HepG2 (cell line): ENCODE results near the gene LRGUK. TPM values are rescaled to one million over a fixed set of nuclear protein-coding genes. Genes with fewer than 3 reads are reported as not detected.

Source experiments
- ATAC-seq: fragments of 200-7000 bp; cut with Tn5 transposase; 3 replicates; pipeline ENCODE4 v1.9.1; 2020; ENCODE audit warnings: mild to moderate bottlenecking, moderate library complexity
- BruUV-seq: library from RNA; stranded (reverse); fragments of 400-500 nt; replicated peaks from 2 replicates; lab custom pipeline; 2021; lab: Mats Ljungman, UMichigan
- CTCF ChIA-PET: fragments of 300-600 bp; formaldehyde crosslinking; extraction: SDS; loops from one replicate; lab custom pipeline; 2021; ENCODE audit warnings: low total read pairs, inconsistent platforms, low intra/inter-chr PET ratio; lab: Yijun Ruan, JAX
- POLR2A ChIA-PET: fragments of 350-600 bp; sonication (Branson Sonifier 250); formaldehyde crosslinking; loops from one replicate; lab custom pipeline; 2020; ENCODE audit warnings: antibody characterized with exemption, inconsistent platforms; lab: Yijun Ruan, JAX
- DNase-seq: peaks from one replicate; pipeline ENCODE4 v3.0.0-alpha.2; 2015; ENCODE audit warnings: low spot score
- FAIRE-seq: peaks from 3 replicates; lab custom pipeline; 2011; peaks lifted over from hg19 to GRCh38; lab: Jason Lieb, UNC
- H2AFZ ChIP-seq: one replicate; pipeline ENCODE4 v1.6.1; 2011; ENCODE audit warnings: low read length, inconsistent platforms
- H3K27ac ChIP-seq: fragments of 300-600 bp; 3 replicates; pipeline ENCODE4 v1.8.0; 2011; ENCODE audit warnings: mixed run types, mild to moderate bottlenecking, mixed read lengths, low read length, inconsistent platforms; ENCODE audit not compliant: insufficient read depth; ENCODE audit errors: extremely low read length
- H3K27me3 ChIP-seq, 2 experiments: fragments of 200-600 bp in 1 of 2; 2 replicates in 1 of 2; 3 replicates in 1 of 2; pipeline versions ENCODE4 v1.6.0 to v1.8.0; 2011; ENCODE audit warnings: low read length in 2 of 2, mild to moderate bottlenecking in 2 of 2, moderate library complexity in 2 of 2, inconsistent platforms in 1 of 2; ENCODE audit not compliant: insufficient read depth in 2 of 2, control insufficient read depth in 1 of 2
- H3K36me3 ChIP-seq, 2 experiments: fragments of 200-600 bp in 1 of 2; replicated peaks in 1 of 2; 2 replicates in 1 of 2; 3 replicates in 1 of 2; pipeline versions ENCODE4 v1.5.1 to v1.8.0; 2011; ENCODE audit warnings: low read length in 2 of 2, inconsistent platforms in 1 of 2; ENCODE audit not compliant: insufficient read depth in 2 of 2, control insufficient read depth in 1 of 2
- H3K4me1 ChIP-seq: 2 replicates; pipeline ENCODE4 v1.5.1; 2012; ENCODE audit warnings: low read length, inconsistent platforms; ENCODE audit not compliant: insufficient read depth
- H3K4me2 ChIP-seq: 2 replicates; pipeline ENCODE4 v1.6.0; 2011; ENCODE audit warnings: low read depth, low read length, inconsistent platforms
- H3K4me3 ChIP-seq, 3 experiments: fragments of 200-600 bp in 1 of 3; sonication (generic), shearing (Covaris generic) in 1 of 3; replicated peaks in 1 of 3; 2 replicates each; pipeline ENCODE4 v1.5.1; 2011 to 2016; ENCODE audit warnings: low read length in 3 of 3, inconsistent platforms in 2 of 3, low read depth in 2 of 3, mild to moderate bottlenecking in 2 of 3, control low read depth in 1 of 3, mixed read lengths in 1 of 3; ENCODE audit not compliant: insufficient read depth in 1 of 3
- H3K79me2 ChIP-seq: one replicate; pipeline ENCODE4 v1.6.1; 2011; ENCODE audit warnings: low read length, inconsistent platforms; ENCODE audit not compliant: insufficient read depth
- H3K9ac ChIP-seq: 2 replicates; pipeline ENCODE4 v1.6.0; 2011; ENCODE audit warnings: mild to moderate bottlenecking, low read depth, low read length, inconsistent platforms; ENCODE audit not compliant: insufficient read depth
- H3K9me3 ChIP-seq: 2 replicates; pipeline ENCODE4 v1.5.1; 2012; ENCODE audit warnings: mild to moderate bottlenecking, low read length
- H4K20me1 ChIP-seq: 2 replicates; pipeline ENCODE4 v1.6.0; 2011; ENCODE audit warnings: inconsistent platforms, mild to moderate bottlenecking, low read length, moderate library complexity; ENCODE audit not compliant: insufficient read depth
- CREM ChIP-seq, 2 experiments: sonication (generic) in 1 of 2; formaldehyde crosslinking in 1 of 2; IDR thresholded peaks; 2 replicates each; pipeline versions ENCODE4 v1.4.0 to v1.6.1; 2016 to 2020; ENCODE audit warnings: antibody characterized with exemption in 1 of 2, mild to moderate bottlenecking in 1 of 2, missing genetic modification reagents in 1 of 2
- HINFP ChIP-seq: sonication (generic); formaldehyde crosslinking; IDR thresholded peaks from 2 replicates; pipeline ENCODE4 v1.4.0; 2020; ENCODE audit warnings: low read depth, mild to moderate bottlenecking, missing genetic modification reagents
- NR2C2 ChIP-seq: sonication (generic); formaldehyde crosslinking; IDR thresholded peaks from 2 replicates; pipeline ENCODE4 v1.4.0; 2020; ENCODE audit warnings: missing genetic modification reagents, mild to moderate bottlenecking, moderate library complexity, borderline replicate concordance
- PHF8 ChIP-seq: sonication (generic); formaldehyde crosslinking; IDR thresholded peaks from 2 replicates; pipeline ENCODE4 v1.5.0; 2020; ENCODE audit warnings: missing genetic modification reagents
- RFXAP ChIP-seq: sonication (generic); formaldehyde crosslinking; IDR thresholded peaks from 2 replicates; pipeline ENCODE4 v1.4.0; 2020; ENCODE audit warnings: missing genetic modification reagents, borderline replicate concordance
- SCMH1 ChIP-seq: sonication (generic); formaldehyde crosslinking; IDR thresholded peaks from 2 replicates; pipeline ENCODE4 v1.9.0; 2021; ENCODE audit warnings: missing genetic modification reagents, mild to moderate bottlenecking, borderline replicate concordance
- SETDB1 ChIP-seq: sonication (generic); formaldehyde crosslinking; IDR thresholded peaks from 2 replicates; pipeline ENCODE4 v1.5.1; 2020; ENCODE audit warnings: missing genetic modification reagents, mild to moderate bottlenecking, borderline replicate concordance
- SNAPC4 ChIP-seq: sonication (generic); formaldehyde crosslinking; IDR thresholded peaks from 2 replicates; pipeline ENCODE4 v1.4.0; 2020; ENCODE audit warnings: mild to moderate bottlenecking, missing genetic modification reagents
- TFAP4 ChIP-seq: sonication (generic); IDR thresholded peaks from 2 replicates; pipeline ENCODE4 v1.6.1; 2016; ENCODE audit warnings: low read depth, borderline replicate concordance
- THAP11 ChIP-seq: IDR thresholded peaks from 2 replicates; pipeline ENCODE4 v1.6.1; 2016; ENCODE audit warnings: missing biosample characterization, missing genetic modification reagents
- TRAFD1 ChIP-seq: sonication (generic); formaldehyde crosslinking; IDR thresholded peaks from 2 replicates; pipeline ENCODE4 v1.5.1; 2020; ENCODE audit warnings: missing genetic modification reagents, mild to moderate bottlenecking, borderline replicate concordance
- ZNF180 ChIP-seq: sonication (generic); formaldehyde crosslinking; IDR thresholded peaks from 2 replicates; pipeline ENCODE4 v1.4.0; 2020; ENCODE audit warnings: low read depth, missing genetic modification reagents, borderline replicate concordance
- ZNF484 ChIP-seq: sonication (generic); formaldehyde crosslinking; IDR thresholded peaks from 2 replicates; pipeline ENCODE4 v1.5.1; 2020; ENCODE audit warnings: mild to moderate bottlenecking, low read depth, missing genetic modification reagents, borderline replicate concordance
- WGBS: methylation state at CpG from one replicate; pipeline ENCODE4 v1.1.6; 2017; ENCODE audit warnings: low lambda C conversion rate; 5-methylcytosine and 5-hydroxymethylcytosine counted together
- in situ Hi-C: cut with HindIII; loops from 2 replicates; pipeline ENCODE4 v1.10.0; 2017; ENCODE audit warnings: low pct_unique_long_range_greater_than_20kb; ENCODE audit not compliant: extremely low pct_ligation_motif_present
- intact Hi-C: fragments of 100-400 bp; cut with micrococcal nuclease; formaldehyde crosslinking; loops from one replicate; pipeline ENCODE4 v1.10.0; 2022; ENCODE audit not compliant: unreplicated experiment
- polyA plus RNA-seq, 8 experiments: library from polyadenylated mRNA; depleted of rRNA in 3 of 8; stranded (reverse) in 7 of 8; unstranded in 1 of 8; fragments of >200 nt; fragmentation: Illumina TruSeq in 4 of 8; extraction: Trizol in 4 of 8; gene quantifications; 2 replicates each; pipeline versions ENCODE4 v1.2.1 to v1.2.3, GENCODE V29; 2011 to 2016; ENCODE audit warnings: low read depth in 4 of 8, missing spikeins in 1 of 8, mixed read lengths in 1 of 8; ENCODE audit not compliant: insufficient read depth in 1 of 8
- total RNA-seq, 5 experiments: library from RNA; depleted of rRNA; stranded (reverse); fragments of >200 nt; fragmentation: Illumina TruSeq; extraction: Trizol; gene quantifications; 2 replicates each; pipeline ENCODE4 v1.2.3, GENCODE V29; 2016; ENCODE audit warnings: low read depth in 1 of 5

The LRGUK gene
- total and polyA plus RNA-seq, 2 of the 13 experiments (the other 11 are each of a cell fraction or from before 2014, with no cell fraction given) = 0.18 to 0.20 TPM

- WGBS = 90% methylated on average over 12 of the region's 12 CpGs
- no peaks in the 10 kb centered on the region for H3K36me3 ChIP-seq
- no peaks in the 10 kb centered on the region for H3K9me3 ChIP-seq
- BruUV-seq = no TSS peak
- H3K4me3 ChIP-seq = no peak overlapping the region
- peaks cover 10% of the 10 kb centered on the region for H3K4me1 ChIP-seq
- DNase-seq = no peak
- H3K4me2 ChIP-seq = no peak overlapping the region
- no peak overlapping the region for H3K27ac ChIP-seq
- H4K20me1 ChIP-seq = no peaks in the 10 kb centered on the region
- no peak for FAIRE-seq
- in situ Hi-C loops = no loop called here
- intact Hi-C loops = no loop called here
- POLR2A ChIA-PET = no interaction called here
- CTCF ChIA-PET = no interaction called here
- no peaks in the 10 kb centered on the region for H3K79me2 ChIP-seq
- H3K9ac ChIP-seq = no peak overlapping the region
- H3K27me3 ChIP-seq = no peaks in the 10 kb centered on the region
- no peak overlapping the region for H2AFZ ChIP-seq
- no peak for ATAC-seq
- no peak for TF ChIP-seq TRAFD1 (CRISPR knock-in tag)
- TF ChIP-seq TFAP4 = no peak
- TF ChIP-seq NR2C2 (CRISPR knock-in tag) = no peak
- no peak for TF ChIP-seq HINFP (CRISPR knock-in tag)
- no peak for TF ChIP-seq PHF8 (CRISPR knock-in tag)
- no peak for TF ChIP-seq CREM (IDR thresholded peaks at IDR 0.05)
- TF ChIP-seq CREM (CRISPR knock-in tag; IDR thresholded peaks at IDR 0.05) = no peak
- no peak for TF ChIP-seq ZNF484 (CRISPR knock-in tag)
- no peak for TF ChIP-seq SCMH1
- no peak for TF ChIP-seq ZNF180 (CRISPR knock-in tag)
- no peak for TF ChIP-seq RFXAP (CRISPR knock-in tag)
- no peak for TF ChIP-seq THAP11
- TF ChIP-seq SETDB1 (CRISPR knock-in tag) = no peak
- no peak for TF ChIP-seq SNAPC4 (CRISPR knock-in tag)
Measured at GRCh38 chr7:134287916-134288659, 160.9 kb downstream of the LRGUK start.
